ENCODE data around the gene SERPINB4.

DNA sequence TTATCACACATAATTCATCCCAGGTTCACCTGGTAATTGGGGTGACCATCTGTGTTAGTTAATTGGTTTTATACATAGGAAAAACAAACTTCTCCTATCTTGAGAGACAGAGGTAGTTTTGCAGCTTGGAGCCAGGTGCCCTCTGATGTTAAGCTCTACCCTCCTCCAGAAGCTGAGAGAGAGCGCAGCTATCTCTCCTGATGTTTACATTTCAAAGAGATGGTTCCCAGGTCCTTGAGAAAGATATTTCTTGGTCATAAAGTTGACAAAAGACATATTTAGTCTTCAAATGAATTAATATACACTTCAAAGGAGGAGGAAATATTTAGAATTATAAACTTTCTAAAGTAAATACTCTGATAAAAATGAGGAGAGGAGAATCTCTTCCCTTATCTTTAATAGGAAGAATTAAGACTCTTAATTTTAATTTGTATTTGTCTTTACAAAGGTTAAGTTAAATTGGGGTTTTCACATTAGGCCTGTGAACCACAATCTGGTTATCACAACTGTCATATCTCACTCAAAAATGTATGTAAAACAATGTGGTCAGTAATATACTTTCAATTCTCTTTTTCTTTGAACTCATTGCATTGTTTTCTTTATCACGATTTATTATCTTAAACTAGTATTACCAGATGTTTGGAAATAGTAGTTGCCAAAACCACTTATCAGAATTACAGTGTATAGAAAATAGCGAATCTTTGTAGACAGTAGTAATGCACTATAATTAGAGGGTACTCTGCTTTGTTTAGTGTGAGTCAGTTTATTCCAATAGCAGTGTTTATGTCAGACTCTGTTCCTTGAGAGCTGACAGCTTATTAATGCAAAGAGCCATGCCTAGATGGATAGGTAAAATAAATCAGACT is 26.8 kb downstream of the SERPINB4 start:
- TF ChIP-seq, protein P1, sequence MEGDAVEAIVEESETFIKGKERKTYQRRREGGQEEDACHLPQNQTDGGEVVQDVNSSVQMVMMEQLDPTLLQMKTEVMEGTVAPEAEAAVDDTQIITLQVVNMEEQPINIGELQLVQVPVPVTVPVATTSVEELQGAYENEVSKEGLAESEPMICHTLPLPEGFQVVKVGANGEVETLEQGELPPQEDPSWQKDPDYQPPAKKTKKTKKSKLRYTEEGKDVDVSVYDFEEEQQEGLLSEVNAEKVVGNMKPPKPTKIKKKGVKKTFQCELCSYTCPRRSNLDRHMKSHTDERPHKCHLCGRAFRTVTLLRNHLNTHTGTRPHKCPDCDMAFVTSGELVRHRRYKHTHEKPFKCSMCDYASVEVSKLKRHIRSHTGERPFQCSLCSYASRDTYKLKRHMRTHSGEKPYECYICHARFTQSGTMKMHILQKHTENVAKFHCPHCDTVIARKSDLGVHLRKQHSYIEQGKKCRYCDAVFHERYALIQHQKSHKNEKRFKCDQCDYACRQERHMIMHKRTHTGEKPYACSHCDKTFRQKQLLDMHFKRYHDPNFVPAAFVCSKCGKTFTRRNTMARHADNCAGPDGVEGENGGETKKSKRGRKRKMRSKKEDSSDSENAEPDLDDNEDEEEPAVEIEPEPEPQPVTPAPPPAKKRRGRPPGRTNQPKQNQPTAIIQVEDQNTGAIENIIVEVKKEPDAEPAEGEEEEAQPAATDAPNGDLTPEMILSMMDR (IDR thresholded peaks at IDR 0.05) = no peak
- TF ChIP-seq POLR2A (IDR thresholded peaks at IDR 0.05) = no peak
